CD4-positive, alpha-beta T cell treated with Interleukin-1 beta for 1 hour (primary cell): ENCODE results near the gene PGBD2.
"Not testable (repeated sequence)": the region's sequence is repeated elsewhere in the genome, so short reads cannot be mapped to it uniquely, and the experiment has no call there.

Experiments used
- DNase-seq, 2 donors: peaks; one replicate each; pipeline ENCODE4 v3.0.0-alpha.2; 2020 to 2022

PGBD2 gene, protein sequence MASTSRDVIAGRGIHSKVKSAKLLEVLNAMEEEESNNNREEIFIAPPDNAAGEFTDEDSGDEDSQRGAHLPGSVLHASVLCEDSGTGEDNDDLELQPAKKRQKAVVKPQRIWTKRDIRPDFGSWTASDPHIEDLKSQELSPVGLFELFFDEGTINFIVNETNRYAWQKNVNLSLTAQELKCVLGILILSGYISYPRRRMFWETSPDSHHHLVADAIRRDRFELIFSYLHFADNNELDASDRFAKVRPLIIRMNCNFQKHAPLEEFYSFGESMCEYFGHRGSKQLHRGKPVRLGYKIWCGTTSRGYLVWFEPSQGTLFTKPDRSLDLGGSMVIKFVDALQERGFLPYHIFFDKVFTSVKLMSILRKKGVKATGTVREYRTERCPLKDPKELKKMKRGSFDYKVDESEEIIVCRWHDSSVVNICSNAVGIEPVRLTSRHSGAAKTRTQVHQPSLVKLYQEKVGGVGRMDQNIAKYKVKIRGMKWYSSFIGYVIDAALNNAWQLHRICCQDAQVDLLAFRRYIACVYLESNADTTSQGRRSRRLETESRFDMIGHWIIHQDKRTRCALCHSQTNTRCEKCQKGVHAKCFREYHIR

GRCh38 chr1:248906009-248906752 lies at the start of gene PGBD2:
TSS of gene PGBD2 (plus strand) at chr1:248906235. CDS start at chr1:248913863, 7,628 bp downstream.
- DNase-seq, result peak; percentile 93 to 94

DNA sequence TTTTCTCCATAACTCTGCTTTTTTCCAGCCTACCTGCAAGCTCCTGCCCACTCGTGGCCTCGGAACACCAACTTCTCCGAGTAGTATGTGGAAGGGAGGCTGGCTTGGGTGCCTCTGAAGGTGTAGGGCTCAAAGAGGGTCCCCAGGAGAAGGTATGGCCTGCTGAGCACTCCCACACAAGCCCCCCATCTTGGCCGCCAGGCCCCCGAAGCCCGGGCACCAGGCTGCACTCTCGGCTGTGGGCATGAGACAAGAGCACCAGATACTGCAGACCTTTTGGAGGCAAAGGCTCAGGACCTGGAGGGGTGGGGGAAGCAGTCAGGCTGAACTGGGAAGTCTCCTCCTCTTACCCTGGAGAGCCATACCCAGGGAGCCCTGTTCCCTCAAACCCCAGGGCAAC lies 48.8 kb upstream of the PGBD2 start:
- no peak for DNase-seq

DNA sequence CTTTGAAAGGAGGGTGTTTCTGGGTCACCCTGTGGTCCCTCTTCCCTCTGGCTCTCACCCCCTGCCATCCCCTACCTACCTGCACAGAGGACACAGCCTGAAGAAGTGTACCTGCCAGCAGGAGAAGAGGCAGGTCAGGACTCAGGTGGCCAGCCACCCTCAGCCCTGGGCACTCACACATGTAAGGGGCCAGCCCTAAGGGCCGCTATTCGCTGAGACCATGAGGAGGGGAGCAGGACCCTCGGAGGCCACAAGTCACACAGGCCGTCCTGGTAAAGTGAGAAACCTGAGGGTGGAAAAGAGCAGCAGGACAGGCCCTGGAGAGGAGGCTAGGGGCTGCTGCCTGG lies 48.3 kb upstream of the PGBD2 start:
- no peak for DNase-seq

GRCh38 chr1:248858096-248858890 lies 47.7 kb upstream of the PGBD2 start:
- DNase-seq, result peak; percentile 21 to 33

GRCh38 chr1:248858891-248859889 lies 46.8 kb upstream of the PGBD2 start, which contains the start of gene ZNF692:
TSS of gene ZNF692 (minus strand) at chr1:248859085. CDS start at chr1:248858309, 776 bp downstream.
- DNase-seq, result peak; percentile 97 to 99

DNA sequence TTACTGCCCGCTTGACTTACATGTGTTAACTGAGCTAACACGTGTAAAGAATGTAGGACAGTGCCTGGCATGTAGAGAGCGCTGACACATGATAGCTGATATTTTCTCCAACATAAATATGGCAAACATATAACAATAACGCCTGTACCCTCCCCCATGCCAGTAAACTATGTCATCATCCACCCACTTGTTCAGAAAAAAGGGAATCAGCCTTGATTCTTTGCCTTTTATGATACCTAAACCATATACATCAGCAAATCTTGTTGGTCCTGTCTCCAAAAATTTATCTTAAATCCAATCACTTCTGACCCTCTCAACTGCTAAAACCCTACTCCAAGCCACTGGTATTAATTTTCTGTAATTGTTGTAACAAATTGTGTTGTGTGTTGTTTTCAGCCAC lies 46.0 kb upstream of the PGBD2 start:
- no peak for DNase-seq

- no peak for DNase-seq
These were observed 44.4 kb upstream of the PGBD2 start for GRCh38 chr1:248861616-248862015.

GRCh38 chr1:248862695-248862997 lies 43.4 kb upstream of the PGBD2 start:
- no peak for DNase-seq

GRCh38 chr1:248862998-248863881 lies 42.8 kb upstream of the PGBD2 start:
- DNase-seq, result peak; percentile 81 to 83

DNA sequence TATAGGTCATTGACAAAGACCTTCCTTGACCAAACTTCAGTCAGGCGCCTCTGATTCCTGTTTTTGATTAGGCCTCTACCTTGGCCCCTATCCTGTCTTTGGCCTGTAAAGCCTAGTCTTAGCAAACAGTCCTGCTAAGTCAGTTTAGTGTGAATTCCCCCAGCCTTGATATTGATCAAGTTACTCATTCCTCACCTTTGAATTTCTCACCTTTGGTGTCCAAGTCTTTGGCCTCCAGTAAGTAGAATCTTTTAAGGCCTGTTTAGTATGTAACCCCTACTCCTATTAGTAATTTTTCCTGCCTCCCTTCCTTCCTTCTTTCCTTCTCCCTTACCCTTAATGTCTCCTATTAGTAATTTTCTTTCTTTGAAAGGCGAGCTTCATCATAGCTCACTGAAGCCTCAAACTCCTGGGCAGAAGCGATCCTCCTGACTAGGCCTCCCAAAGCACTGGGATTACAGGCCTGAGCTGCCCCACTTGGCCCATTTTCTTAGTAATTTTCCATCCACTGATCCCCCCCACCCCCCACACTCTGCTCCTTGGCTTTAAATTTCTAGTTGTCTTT lies 34.1 kb upstream of the PGBD2 start:
- DNase-seq, result no peak

GRCh38 chr1:248872752-248873408 lies 33.2 kb upstream of the PGBD2 start:
- DNase-seq, result peak; percentile 41 to 45

DNA sequence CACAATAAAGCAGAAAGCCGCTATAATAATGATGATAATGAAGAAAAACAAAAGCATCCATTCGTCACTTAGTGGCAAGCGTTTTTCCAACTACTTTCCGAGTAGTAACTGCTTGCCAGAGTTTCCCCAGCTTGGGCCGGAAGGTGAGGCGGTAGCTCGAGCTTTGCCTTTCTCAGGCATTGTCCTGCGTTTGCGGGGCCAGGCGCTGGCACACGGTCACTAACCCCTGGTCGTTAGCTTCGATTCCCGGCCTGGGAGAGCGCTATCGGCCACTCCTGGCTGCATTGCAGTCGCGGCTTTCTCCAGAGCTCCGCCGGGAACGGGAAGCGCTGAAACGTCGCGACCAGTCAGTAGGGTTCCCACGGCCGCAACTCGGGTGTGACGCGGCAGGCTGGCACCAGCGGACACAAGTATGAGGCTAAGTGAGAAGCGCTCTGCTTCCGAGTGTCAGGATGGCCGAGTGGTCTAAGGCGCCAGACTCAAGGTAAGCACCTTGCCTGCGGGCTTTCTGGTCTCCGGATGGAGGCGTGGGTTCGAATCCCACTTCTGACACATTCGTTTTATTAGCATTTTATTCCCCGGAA lies 32.5 kb upstream of the PGBD2 start:
- DNase-seq, result peak; percentile 94

- DNase-seq, result peak; percentile 86 to 90
These were observed 32.0 kb upstream of the PGBD2 start for GRCh38 chr1:248873993-248874533.

GRCh38 chr1:248881261-248881660 lies 24.8 kb upstream of the PGBD2 start:
- no peak for DNase-seq

DNA sequence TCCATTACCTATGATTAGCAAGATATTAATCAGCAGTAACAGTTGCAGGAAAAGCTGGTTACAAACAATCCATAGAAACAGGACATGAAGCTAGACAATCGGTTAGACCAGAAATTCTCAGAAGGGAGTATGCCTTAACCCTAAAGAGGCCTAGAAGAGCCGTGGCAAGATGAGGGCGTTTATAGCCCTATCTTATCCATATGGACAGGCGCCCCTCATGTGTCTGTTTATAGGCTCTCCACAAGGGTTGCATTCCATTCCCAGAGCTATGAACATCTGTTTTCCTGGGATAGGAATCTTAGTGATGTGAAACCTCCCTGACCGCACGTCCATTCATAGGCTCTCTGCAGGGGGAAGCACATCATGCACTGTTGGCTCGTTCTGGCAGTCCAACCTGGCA lies 23.6 kb upstream of the PGBD2 start:
- DNase-seq, result not testable (repeated sequence)

- DNase-seq, result no peak
These were observed 21.3 kb upstream of the PGBD2 start for GRCh38 chr1:248884632-248885295.

- no peak for DNase-seq
These were observed 20.4 kb upstream of the PGBD2 start for GRCh38 chr1:248885646-248886045.

GRCh38 chr1:248886237-248886895 lies 19.7 kb upstream of the PGBD2 start:
- DNase-seq, result no peak
